T47D (cell line): ENCODE measurements around the gene RARB.

ENCODE experiments used
- DNase-seq, 2 experiments: peaks; one replicate each; pipeline versions ENCODE4 v3.0.0 to v3.0.0-alpha.2; 2011 to 2012; ENCODE audit warnings: low read depth in 1 of 2, low spot score in 1 of 2
- JUND ChIP-seq: IDR thresholded peaks from 2 replicates; pipeline ENCODE4 v1.6.1; 2012; ENCODE audit warnings: low read depth
- in situ Hi-C: cut with HindIII; loops from 2 replicates; pipeline ENCODE4 v1.10.0; 2016; ENCODE audit warnings: low sequenced_read_pairs, low pct_unique_long_range_greater_than_20kb

RARB gene

GRCh38 chr3:25404569-25404968, 23.5 kb upstream of the RARB start:
- DNase-seq, result no peak
- in situ Hi-C loops, result no loop called here
- TF ChIP-seq JUND, result no peak

GRCh38 chr3:25405335-25405734, 22.7 kb upstream of the RARB start:
- in situ Hi-C loops, result no loop called here
- TF ChIP-seq JUND, result no peak
- DNase-seq, result no peak

- in situ Hi-C loops, result no loop called here
- TF ChIP-seq JUND, result no peak
- DNase-seq, result no peak
Measured at GRCh38 chr3:25410703-25411102, 17.4 kb upstream of the RARB start.

GRCh38 chr3:25412269-25412668, 15.8 kb upstream of the RARB start:
- peak in 1 of 2 experiments; percentile 44 for DNase-seq
- TF ChIP-seq JUND, result no peak
- in situ Hi-C loops, result no loop called here

GRCh38 chr3:25416176-25416575, 11.9 kb upstream of the RARB start:
- TF ChIP-seq JUND, result no peak
- DNase-seq, result no peak
- in situ Hi-C loops, result no loop called here

- no peak for DNase-seq
- TF ChIP-seq JUND, result no peak
- in situ Hi-C loops, result no loop called here
Measured at GRCh38 chr3:25418596-25418995, 9.5 kb upstream of the RARB start.

GRCh38 chr3:25419251-25419650, 8.8 kb upstream of the RARB start:
- DNase-seq, result no peak
- TF ChIP-seq JUND, result no peak
- in situ Hi-C loops, result no loop called here

GRCh38 chr3:25420147-25420546, 7.9 kb upstream of the RARB start:
- no peak for TF ChIP-seq JUND
- in situ Hi-C loops, result no loop called here
- no peak for DNase-seq

- in situ Hi-C loops, result no loop called here
- no peak for TF ChIP-seq JUND
- DNase-seq, result no peak
Measured at GRCh38 chr3:25420885-25421284, 7.2 kb upstream of the RARB start.

- TF ChIP-seq JUND, result no peak
- in situ Hi-C loops, result no loop called here
Measured at GRCh38 chr3:25421747-25422146, 6.3 kb upstream of the RARB start.

GRCh38 chr3:25423780-25424588, 4.1 kb upstream of the RARB start:
- no peak for TF ChIP-seq JUND
- in situ Hi-C loops, result no loop called here
- DNase-seq, result no peak

More at GRCh38 chr3:25421747-25422146, 6.3 kb upstream of the RARB start:
- no peak for DNase-seq

- no peak for DNase-seq
- in situ Hi-C loops, result no loop called here
- no peak for TF ChIP-seq JUND
Measured at GRCh38 chr3:25424614-25425013, 3.4 kb upstream of the RARB start.

GRCh38 chr3:25426408-25426807, 1.7 kb upstream of the RARB start:
- no peak for TF ChIP-seq JUND
- in situ Hi-C loops, result no loop called here
- no peak for DNase-seq

GRCh38 chr3:25427155-25427554, 908 bp upstream of the RARB start:
- no peak for TF ChIP-seq JUND
- in situ Hi-C loops, result no loop called here
- no peak for DNase-seq
